ENCODE measurements around the gene CCDC38.

- TF ChIP-seq, protein P1, sequence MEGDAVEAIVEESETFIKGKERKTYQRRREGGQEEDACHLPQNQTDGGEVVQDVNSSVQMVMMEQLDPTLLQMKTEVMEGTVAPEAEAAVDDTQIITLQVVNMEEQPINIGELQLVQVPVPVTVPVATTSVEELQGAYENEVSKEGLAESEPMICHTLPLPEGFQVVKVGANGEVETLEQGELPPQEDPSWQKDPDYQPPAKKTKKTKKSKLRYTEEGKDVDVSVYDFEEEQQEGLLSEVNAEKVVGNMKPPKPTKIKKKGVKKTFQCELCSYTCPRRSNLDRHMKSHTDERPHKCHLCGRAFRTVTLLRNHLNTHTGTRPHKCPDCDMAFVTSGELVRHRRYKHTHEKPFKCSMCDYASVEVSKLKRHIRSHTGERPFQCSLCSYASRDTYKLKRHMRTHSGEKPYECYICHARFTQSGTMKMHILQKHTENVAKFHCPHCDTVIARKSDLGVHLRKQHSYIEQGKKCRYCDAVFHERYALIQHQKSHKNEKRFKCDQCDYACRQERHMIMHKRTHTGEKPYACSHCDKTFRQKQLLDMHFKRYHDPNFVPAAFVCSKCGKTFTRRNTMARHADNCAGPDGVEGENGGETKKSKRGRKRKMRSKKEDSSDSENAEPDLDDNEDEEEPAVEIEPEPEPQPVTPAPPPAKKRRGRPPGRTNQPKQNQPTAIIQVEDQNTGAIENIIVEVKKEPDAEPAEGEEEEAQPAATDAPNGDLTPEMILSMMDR (IDR thresholded peaks at IDR 0.05): no peak
- TF ChIP-seq EP300 (IDR thresholded peaks at IDR 0.05): no peak
Measured at GRCh38 chr12:95967301-95967700, 24.9 kb upstream of the CCDC38 start.
